Epidermal melanocyte (primary cell): ENCODE data around the gene FRA10AC1.

Source experiments
- DNase-seq: peaks from one replicate; pipeline ENCODE4 v3.0.0; 2011; ENCODE audit warnings: low spot score; ENCODE audit not compliant: insufficient read length

FRA10AC1 gene

DNA sequence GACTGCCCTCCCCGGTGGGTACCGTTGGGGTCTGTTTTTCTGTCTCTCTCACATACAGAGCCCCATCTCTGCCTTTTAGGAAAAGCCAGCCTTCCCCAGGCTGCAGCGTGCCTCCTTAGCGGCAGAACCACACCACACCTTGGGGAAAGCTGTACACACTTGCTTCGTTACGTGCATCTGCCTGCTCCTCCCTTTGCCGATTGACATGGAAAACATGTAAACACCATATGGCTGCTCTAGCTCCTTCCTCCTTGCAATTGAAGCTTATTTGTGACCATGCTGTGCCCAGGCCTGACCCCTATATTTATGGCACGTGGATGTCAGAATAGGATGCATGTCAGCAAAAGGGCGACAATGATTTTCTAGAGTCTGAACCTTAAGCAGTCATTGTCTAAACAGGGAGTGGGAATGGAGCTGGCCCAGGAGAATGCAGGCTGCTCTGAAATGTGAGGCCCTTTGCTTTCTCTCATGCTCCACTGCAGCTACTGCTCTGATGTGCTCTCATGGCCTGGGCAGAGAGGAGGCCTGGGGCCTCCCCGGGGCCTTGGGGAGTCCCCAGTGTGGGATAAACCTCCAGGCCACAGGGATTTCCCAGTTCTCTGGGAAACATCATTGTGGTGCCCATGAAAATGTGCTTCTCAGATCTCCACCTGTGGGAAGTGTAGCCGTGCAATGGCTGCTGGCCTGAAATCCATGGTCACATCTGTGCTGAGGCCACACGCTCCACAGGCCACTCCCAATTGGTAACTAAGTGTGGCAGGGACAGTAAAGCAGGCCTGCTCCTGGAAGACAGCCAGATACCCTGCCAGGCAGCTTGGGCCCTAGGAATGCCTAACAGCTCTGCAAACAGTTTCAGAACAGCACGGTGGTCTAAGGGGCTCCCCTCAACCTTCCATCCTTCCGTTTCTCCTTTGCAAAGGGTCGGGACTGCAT is 71.5 kb downstream of the FRA10AC1 start:
- DNase-seq: no peak

- no peak for DNase-seq
These were observed 72.6 kb downstream of the FRA10AC1 start for GRCh38 chr10:93629647-93630305.

- DNase-seq: no peak
These were observed 73.5 kb downstream of the FRA10AC1 start for GRCh38 chr10:93628858-93629257.

- DNase-seq: no peak
These were observed 79.5 kb downstream of the FRA10AC1 start for GRCh38 chr10:93622942-93623341.

GRCh38 chr10:93620925-93621324 is 81.5 kb downstream of the FRA10AC1 start:
- DNase-seq: no peak
